Dermis blood vessel endothelial cell (primary cell): ENCODE measurements around the gene CCDC196. TPM values are rescaled to one million over a fixed set of nuclear protein-coding genes. Genes with fewer than 3 reads are reported as not detected.

Experiments
- DNase-seq: peaks from one replicate; pipeline ENCODE4 v3.0.0; 2010
- total RNA-seq: library from RNA; depleted of rRNA; stranded (reverse); fragments of >200 nt; gene quantifications from 2 replicates; pipeline ENCODE4 v1.2.3, GENCODE V29; 2014

Gene CCDC196
- not detected in 2 replicates for total RNA-seq

GRCh38 chr14:66485910-66486421, at the start of gene CCDC196:
TSS of gene CCDC196 (plus strand) at chr14:66486371. CDS start at chr14:66486503, 132 bp downstream.
- DNase-seq = no peak

GRCh38 chr14:66440801-66441200, 45.4 kb upstream of the CCDC196 start:
- DNase-seq = no peak

GRCh38 chr14:66442953-66443571, 43.1 kb upstream of the CCDC196 start:
- no peak for DNase-seq

GRCh38 chr14:66443785-66444184, 42.4 kb upstream of the CCDC196 start:
- DNase-seq = no peak

- no peak for DNase-seq
Observed at GRCh38 chr14:66444271-66444927, 41.8 kb upstream of the CCDC196 start.

GRCh38 chr14:66445936-66446335, 40.2 kb upstream of the CCDC196 start:
- DNase-seq = no peak

GRCh38 chr14:66453469-66453868, 32.7 kb upstream of the CCDC196 start:
- DNase-seq = no peak

GRCh38 chr14:66459603-66460002, 26.6 kb upstream of the CCDC196 start:
- DNase-seq = no peak

GRCh38 chr14:66464261-66464660, 21.9 kb upstream of the CCDC196 start:
- no peak for DNase-seq

- DNase-seq = no peak
Observed at GRCh38 chr14:66468778-66469367, 17.3 kb upstream of the CCDC196 start.

- DNase-seq = no peak
Observed at GRCh38 chr14:66471584-66471983, 14.6 kb upstream of the CCDC196 start.

GRCh38 chr14:66472251-66472650, 13.9 kb upstream of the CCDC196 start:
- DNase-seq = no peak

GRCh38 chr14:66473223-66473622, 12.9 kb upstream of the CCDC196 start:
- no peak for DNase-seq

- DNase-seq = peak; percentile 42
Observed at GRCh38 chr14:66476964-66477363, 9.2 kb upstream of the CCDC196 start.

GRCh38 chr14:66477567-66477966, 8.6 kb upstream of the CCDC196 start:
- DNase-seq = no peak

GRCh38 chr14:66482873-66483272, 3.3 kb upstream of the CCDC196 start:
- DNase-seq = no peak

GRCh38 chr14:66483322-66483721, 2.8 kb upstream of the CCDC196 start:
- DNase-seq = no peak

- DNase-seq = no peak
Observed at GRCh38 chr14:66485029-66485428, 1.1 kb upstream of the CCDC196 start.

GRCh38 chr14:66487164-66487563, 993 bp downstream of the CCDC196 start:
- no peak for DNase-seq

GRCh38 chr14:66490143-66491111, 4.3 kb downstream of the CCDC196 start:
- DNase-seq = no peak

- no peak for DNase-seq
Observed at GRCh38 chr14:66493750-66494149, 7.6 kb downstream of the CCDC196 start.

GRCh38 chr14:66495218-66496098, 9.3 kb downstream of the CCDC196 start:
- peak; percentile 84 for DNase-seq
